Measurements from ENCODE around the gene FAM3D. TPM values are rescaled to one million over a fixed set of nuclear protein-coding genes. Genes with fewer than 3 reads are reported as not detected.

The FAM3D gene
- total RNA-seq, 4 donors from 2014 or later = 47.0 to 200 (median 135) TPM

DNA sequence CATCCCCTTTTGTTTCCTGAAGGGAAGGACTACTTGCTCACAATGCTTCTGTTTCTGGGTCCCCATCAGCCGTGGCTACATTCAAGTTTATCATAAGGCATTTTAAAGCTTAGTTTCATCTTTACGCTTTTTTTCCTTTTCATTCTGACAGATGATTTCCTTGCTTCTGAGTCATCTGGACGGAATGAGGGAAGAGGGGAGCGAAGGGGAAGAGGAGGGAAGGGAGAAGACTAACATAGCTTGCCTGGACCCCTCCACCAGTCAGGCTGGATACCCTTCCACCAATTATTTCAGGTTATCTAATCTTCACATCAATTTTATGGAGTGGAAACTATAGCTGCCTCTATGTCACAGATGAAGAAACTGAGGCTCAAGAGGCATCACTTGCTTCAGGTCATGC lies 27.6 kb downstream of the FAM3D start:
- H3K9me3 ChIP-seq = no peaks in the 10 kb centered on the region
- no peaks in the 10 kb centered on the region for H3K27me3 ChIP-seq
- DNase-seq = no peak
- H3K27ac ChIP-seq = no peak overlapping the region
- TF ChIP-seq, protein P1, sequence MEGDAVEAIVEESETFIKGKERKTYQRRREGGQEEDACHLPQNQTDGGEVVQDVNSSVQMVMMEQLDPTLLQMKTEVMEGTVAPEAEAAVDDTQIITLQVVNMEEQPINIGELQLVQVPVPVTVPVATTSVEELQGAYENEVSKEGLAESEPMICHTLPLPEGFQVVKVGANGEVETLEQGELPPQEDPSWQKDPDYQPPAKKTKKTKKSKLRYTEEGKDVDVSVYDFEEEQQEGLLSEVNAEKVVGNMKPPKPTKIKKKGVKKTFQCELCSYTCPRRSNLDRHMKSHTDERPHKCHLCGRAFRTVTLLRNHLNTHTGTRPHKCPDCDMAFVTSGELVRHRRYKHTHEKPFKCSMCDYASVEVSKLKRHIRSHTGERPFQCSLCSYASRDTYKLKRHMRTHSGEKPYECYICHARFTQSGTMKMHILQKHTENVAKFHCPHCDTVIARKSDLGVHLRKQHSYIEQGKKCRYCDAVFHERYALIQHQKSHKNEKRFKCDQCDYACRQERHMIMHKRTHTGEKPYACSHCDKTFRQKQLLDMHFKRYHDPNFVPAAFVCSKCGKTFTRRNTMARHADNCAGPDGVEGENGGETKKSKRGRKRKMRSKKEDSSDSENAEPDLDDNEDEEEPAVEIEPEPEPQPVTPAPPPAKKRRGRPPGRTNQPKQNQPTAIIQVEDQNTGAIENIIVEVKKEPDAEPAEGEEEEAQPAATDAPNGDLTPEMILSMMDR (IDR thresholded peaks at IDR 0.05) = no peak
- no peak for TF ChIP-seq POLR2A (IDR thresholded peaks at IDR 0.05)
- H3K4me3 ChIP-seq = no peak overlapping the region
- H3K36me3 ChIP-seq = peaks cover 0 to 41% (median 0%) of the 10 kb centered on the region in 3 donors
- peaks cover 0 to 4% (median 0%) of the 10 kb centered on the region in 4 donors for H3K4me1 ChIP-seq

DNA sequence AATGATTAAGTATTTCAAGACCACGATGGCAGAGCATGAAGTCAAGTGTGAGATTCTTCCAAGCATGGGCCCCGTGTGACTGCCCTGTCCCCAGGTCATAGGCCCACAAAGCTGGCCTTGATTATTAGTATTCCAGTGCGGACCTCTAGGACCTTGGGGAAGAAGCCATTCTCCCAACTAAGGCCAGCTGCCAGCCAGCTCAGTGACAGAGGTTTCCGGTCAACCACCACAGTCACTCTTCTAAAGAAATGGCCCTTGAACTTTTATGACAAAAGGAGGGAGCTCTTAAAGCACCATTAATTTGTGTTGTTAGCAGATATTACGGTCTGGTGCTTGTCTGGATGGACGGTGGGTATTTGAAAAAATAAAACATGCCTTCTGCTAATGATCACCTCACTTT lies 28.0 kb downstream of the FAM3D start:
- Histone ChIP-seq H3K4me3 (no peak overlapping the region), H3K27me3 (no peaks in the 10 kb centered on the region)
- no peak for DNase-seq

DNA sequence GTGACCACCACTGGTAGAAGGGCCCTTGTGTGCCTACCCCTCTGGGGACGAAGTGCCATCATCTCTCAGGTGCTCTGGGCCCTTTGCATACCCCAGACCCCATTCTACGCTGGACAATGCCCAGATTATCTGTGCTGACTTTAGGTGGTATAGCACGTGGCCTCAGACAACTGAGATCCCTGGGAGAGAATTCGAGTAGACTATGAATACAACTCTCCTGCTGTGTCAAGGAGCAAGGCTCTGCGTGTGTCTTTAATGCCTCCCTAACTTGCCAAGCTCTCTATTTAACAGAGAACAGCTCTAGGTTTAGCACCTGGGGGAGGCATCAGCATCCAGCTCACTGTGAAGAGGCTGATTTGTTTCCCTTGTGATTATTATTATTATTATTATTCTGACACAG lies 29.1 kb downstream of the FAM3D start:
- TF ChIP-seq POLR2A (IDR thresholded peaks at IDR 0.05) = no peak
- TF ChIP-seq, protein P1 (IDR thresholded peaks at IDR 0.05) = no peak

More for the DNA sequence above, 28.0 kb downstream of the FAM3D start:
- Histone ChIP-seq H3K9me3 (no peaks in the 10 kb centered on the region), H3K36me3 (peaks cover 0 to 41% (median 0%) of the 10 kb centered on the region in 3 donors), H3K27ac (no peak overlapping the region), H3K4me1 (peaks cover 0 to 4% (median 0%) of the 10 kb centered on the region in 4 donors)
- TF ChIP-seq, protein P1 (IDR thresholded peaks at IDR 0.05) = no peak
- TF ChIP-seq POLR2A (IDR thresholded peaks at IDR 0.05) = no peak

DNA sequence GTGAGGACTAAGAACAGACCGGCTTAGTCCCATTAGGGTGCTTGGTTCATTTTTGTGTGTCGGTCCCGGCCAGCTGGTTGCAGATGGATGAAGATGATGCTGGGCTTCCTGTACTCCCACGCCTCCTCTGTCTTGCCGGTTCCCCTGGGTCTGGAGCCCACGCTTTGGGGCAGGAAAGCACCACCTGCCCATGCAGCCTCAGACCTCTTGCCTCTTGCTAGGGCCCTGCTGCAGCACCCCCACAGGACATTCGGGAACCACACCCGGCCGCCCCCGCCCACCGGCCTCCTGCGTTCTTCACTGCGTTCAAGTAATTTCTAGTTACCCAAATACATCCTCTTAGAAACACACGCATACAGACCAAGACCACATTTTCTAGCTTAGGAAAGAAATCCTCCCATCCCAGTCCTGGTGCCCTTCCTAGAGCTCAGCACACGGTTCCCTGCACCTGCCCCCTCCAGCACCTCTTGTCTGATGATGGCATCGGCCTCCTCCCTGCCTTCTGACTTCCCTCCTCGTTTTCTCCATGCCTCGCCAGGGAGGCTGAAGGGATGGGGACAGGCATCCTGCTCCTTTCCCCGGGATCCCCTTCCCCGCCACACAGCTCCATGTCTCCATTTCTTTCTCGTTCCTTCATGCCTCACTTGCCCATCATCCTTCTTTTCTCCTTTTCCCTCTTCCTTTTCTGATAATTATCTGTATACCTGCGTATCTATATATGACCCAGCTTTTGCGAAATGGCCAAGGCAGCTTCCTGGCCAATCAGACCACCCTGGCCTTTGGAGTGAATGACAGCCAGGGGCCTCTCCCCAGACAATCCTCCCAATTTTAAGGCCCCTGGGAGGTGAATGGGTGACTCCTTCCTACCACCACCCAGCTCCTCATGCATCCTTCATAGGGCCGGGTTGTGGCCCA lies 30.9 kb downstream of the FAM3D start:
- no peak overlapping the region for H3K27ac ChIP-seq
- no peak overlapping the region for H3K4me3 ChIP-seq
- peaks cover 0 to 1% (median 0%) of the 10 kb centered on the region in 4 donors for H3K4me1 ChIP-seq
- no peak for TF ChIP-seq POLR2A (IDR thresholded peaks at IDR 0.05)
- TF ChIP-seq, protein P1 (IDR thresholded peaks at IDR 0.05) = no peak
- H3K27me3 ChIP-seq = no peaks in the 10 kb centered on the region
- H3K9me3 ChIP-seq = no peaks in the 10 kb centered on the region
- peaks cover 0 to 41% (median 0%) of the 10 kb centered on the region in 3 donors for H3K36me3 ChIP-seq
- DNase-seq = no peak

More for the DNA sequence above, 29.1 kb downstream of the FAM3D start:
- no peak overlapping the region for H3K4me3 ChIP-seq
- no peak overlapping the region for H3K27ac ChIP-seq
- DNase-seq = no peak
- H3K9me3 ChIP-seq = no peaks in the 10 kb centered on the region
- H3K27me3 ChIP-seq = no peaks in the 10 kb centered on the region
- H3K36me3 ChIP-seq = peaks cover 0 to 41% (median 0%) of the 10 kb centered on the region in 3 donors
- H3K4me1 ChIP-seq = peaks cover 0 to 4% (median 0%) of the 10 kb centered on the region in 4 donors

DNA sequence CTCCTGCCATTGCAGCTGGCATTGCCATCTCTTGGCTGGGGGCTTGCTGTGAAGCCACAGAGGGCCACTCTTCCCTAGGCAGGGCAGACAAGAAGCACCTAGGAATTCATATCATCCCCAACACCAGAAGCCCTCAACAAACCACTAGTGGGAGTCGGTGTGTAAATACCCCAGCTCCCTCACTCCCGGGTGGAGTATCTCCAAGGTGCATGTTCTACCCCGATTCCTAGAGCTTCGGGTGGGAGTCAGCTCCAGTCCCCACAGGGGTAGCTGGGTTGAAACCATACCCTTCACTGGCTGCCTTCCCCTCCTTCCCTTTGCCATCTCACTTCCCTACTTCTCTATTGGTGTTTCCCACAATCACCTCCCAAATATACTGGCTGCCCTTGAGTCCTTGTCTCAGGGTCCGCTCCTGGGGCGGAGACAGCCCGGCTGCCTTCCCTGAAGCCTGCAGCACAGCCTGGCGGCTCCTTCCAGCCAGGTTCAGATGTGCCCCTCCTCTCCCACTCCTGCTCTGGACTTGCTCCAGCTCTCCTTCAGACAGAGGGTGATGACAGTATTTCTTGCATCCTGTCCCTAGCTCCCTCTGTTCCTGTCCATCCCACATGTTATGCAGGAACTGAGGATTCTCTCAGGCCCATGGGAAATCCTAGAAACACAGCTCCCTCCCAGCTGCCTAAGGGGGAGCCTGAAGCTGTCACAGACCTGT lies 33.3 kb downstream of the FAM3D start:
- no peaks in the 10 kb centered on the region for H3K27me3 ChIP-seq
- DNase-seq = no peak
- H3K9me3 ChIP-seq = no peaks in the 10 kb centered on the region
- H3K27ac ChIP-seq = no peak overlapping the region
- no peak overlapping the region for H3K4me3 ChIP-seq
- TF ChIP-seq, protein P1 (IDR thresholded peaks at IDR 0.05) = no peak
- no peak for TF ChIP-seq POLR2A (IDR thresholded peaks at IDR 0.05)
- H3K36me3 ChIP-seq = peaks cover 0 to 24% (median 0%) of the 10 kb centered on the region in 3 donors
- H3K4me1 ChIP-seq = peaks cover 0 to 17% (median 7%) of the 10 kb centered on the region in 4 donors
